HPDE6-E6E7 (cell line): Measurements from ENCODE around the gene PGAM2.
"Not testable (repeated sequence)": the region's sequence is repeated elsewhere in the genome, so short reads cannot be mapped to it uniquely, and the experiment has no call there.

Source experiments
- DNase-seq: peaks from one replicate; pipeline ENCODE4 v3.0.0; 2011; ENCODE audit warnings: missing footprints; ENCODE audit errors: extremely low spot score

PGAM2 gene

DNA sequence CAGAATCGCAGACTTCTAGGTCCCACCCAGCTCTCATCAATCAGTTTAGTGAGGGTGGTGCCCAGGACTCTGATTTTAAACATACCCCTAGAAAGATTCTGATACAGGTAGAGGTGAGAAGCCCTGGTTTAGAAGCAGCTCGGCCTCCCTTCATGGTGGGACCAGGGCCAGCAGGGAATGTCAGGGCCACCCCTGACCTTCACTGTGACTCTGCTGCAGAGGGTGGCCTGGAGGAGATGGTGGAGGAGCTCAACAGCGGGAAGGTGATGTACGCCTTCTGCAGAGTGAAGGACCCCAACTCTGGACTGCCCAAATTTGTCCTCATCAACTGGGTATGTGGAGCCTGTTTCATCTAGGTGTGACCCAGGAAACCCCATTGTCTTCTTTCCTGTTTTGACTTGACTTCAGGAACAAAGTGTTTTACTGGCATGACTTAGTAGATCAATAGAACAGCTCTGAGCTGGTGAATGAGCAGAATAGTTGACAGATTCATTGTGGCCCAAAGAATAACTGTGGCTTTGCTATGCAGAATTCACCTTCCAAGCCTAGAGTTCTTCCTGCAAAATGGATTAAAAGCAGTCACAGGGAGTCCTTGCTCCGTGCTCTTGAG lies 13.7 kb downstream of the PGAM2 start:
- DNase-seq, result no peak

DNA sequence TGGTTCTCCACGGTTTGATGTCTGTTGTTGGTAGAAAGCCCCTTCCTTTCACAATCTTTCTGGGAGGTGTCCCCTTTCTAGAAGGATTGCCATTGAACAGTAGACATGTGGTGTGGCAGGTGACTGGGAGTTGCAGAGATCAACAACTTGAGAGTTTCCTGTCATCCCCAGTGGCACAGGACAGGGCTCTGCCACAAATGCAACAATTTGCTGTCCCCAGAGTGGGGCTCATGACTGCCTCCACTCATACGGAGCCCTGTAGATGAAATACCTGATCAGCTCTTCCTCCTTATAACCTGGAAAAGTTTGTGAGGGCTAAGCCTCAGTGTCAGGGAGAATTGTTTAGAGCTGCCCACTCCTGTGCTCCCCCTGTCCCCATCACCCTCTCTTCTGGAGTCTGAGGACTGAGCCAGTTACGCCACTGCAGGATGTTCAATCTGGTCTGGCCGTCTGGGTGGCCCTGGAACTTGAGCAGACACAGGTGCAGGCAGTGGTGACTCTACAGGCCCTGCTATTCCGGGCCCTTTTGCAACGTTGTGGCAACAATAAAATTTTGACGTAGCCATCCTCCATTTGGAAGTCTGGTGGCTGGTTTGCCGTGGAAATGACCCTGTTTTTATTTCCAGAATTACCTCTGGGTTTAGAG lies 14.3 kb downstream of the PGAM2 start:
- no peak for DNase-seq

DNA sequence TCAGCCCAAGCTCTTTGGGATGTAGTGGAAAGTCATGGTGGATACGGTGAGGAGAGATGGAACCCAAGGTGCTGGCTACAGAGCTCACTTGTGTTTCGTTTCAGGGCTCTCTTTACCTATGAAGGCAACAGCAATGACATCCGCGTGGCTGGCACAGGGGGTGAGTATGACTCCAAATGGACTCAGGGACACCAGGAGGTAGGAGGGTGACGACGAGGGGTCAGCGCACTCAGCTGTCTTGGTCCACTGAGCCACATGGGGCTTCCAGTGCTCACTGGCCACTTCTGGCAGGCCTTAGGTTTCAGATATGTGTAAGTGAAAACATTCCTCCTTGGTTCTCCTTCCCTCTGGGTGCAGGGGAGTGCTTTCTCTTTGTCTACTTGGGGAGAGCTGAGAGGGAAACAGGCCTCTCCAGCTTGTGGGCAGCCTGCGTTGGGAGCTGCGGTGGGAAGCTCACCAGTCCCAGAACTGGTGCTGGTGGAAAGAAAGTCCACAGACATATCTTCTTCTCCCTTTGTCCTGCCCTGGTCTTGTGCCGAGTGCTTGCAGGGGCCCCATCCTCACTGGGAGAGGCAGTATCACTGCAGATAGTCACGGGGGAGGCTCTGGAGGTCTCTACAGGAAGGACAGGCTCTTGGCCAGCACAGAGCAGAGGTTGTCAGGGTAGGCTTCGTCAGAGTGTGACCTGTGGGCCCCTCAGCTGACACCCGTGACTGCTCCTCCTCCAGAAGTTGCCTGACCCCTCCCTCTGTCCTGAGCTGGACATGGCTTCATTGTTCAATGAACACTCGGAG lies 15.0 kb downstream of the PGAM2 start:
- DNase-seq, result no peak

DNA sequence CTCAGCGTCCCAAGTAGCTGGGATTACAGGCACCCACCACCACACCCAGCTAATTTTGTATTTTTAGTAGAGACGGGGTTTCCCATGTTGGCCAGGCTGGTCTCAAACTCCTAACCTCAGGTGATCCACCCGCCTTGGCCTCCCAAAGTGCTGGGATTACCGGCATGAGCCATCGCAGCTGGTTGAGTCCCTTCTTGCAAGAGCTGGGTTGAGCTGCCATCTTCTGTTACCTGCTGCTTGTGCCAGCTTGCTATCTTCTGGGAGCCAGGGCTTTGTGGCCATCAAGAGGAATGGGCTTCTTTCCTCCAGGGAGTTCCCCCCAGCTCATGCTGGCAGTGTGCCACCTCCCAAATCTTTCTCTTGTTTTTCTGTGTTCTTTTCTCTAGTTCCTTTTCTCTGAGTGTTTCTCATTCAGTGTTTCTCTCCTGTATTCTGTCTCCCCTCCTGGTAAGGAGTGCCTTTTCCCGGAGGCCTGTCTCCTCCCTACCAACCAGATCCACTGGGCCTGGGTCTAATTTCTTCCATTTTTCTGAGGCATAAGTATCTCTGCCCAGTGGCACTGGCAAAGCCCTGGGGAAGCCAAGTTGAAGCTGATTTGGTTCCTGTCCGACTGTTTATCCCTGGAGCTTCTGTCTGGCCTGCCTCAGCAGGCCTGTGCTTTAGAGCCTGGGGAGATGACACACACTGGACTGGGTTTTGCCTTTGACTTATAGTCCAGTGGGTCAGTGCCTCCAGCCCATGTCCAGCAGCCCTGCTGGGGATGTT lies 17.2 kb downstream of the PGAM2 start:
- no peak for DNase-seq

DNA sequence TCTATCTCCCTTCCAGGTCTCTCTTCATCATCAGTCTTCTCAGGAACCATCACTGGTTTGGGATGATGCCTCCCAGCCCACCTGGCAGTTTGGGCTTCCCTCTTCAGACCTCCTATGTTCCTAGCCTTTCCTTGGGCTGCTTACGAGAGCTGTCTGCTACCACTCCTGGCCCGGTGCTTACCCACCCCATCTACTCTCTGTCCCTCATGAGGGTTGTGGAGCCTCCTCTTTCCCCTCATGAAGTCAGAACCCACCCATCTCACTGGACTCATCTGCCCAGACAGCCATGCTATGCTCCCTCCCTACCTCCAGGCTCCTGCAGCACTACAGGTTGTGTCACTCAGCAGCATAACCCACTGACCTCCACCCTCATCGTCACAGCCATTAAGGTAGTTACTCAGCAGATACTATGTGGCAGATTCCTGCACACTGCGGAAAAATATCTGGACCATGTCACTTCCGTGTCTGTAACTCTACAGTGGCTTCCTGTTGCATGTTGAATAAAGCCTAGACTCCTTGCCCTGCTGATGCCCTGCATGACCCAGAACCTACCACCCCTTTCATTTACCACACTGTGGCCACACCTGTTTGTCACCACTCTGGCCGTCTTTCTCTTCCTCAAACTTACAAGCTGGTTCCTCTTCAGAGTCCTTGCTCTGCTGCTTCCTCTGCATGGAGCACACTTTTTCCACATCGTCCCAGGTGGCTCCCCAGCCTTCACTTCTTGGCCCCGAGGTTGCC lies 18.9 kb downstream of the PGAM2 start:
- DNase-seq, result no peak

DNA sequence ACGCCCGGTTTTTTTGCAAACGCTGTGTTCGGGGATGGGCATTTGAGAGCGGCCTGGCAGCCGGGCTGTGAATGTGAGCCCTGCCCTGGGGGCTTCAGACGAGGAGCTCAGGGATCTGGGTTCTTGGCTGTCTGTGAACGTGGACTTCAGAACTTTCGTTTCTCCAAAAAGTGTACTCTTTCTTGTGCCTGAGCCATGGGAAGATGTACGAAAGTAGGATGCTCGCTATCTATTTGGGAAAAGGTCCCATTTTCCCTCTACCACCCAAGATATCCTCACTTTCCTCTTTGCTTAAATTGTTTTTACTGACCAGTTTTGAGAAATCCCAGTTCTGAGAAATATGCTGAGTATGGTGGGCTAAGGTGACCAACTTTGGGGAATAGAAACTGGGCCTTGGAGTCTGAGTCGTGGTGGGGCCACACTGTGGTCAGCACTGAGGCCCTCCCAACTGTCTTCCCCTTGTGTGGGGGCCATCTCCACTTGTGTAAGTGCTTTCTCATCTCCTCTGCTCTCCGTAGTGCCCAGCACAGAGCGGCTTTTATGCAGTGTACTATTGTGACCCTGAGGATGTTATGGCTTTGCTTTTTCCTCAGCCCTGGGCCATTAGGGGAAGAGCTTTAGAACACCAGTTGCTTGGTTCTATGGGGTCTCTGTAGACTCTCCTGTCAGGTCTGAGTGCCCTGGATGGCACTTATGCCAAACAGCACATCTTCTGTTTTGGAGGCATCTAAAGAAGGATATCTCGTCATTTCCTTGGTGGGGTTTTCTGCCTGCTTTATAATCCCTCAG lies 19.9 kb downstream of the PGAM2 start:
- no peak for DNase-seq

DNA sequence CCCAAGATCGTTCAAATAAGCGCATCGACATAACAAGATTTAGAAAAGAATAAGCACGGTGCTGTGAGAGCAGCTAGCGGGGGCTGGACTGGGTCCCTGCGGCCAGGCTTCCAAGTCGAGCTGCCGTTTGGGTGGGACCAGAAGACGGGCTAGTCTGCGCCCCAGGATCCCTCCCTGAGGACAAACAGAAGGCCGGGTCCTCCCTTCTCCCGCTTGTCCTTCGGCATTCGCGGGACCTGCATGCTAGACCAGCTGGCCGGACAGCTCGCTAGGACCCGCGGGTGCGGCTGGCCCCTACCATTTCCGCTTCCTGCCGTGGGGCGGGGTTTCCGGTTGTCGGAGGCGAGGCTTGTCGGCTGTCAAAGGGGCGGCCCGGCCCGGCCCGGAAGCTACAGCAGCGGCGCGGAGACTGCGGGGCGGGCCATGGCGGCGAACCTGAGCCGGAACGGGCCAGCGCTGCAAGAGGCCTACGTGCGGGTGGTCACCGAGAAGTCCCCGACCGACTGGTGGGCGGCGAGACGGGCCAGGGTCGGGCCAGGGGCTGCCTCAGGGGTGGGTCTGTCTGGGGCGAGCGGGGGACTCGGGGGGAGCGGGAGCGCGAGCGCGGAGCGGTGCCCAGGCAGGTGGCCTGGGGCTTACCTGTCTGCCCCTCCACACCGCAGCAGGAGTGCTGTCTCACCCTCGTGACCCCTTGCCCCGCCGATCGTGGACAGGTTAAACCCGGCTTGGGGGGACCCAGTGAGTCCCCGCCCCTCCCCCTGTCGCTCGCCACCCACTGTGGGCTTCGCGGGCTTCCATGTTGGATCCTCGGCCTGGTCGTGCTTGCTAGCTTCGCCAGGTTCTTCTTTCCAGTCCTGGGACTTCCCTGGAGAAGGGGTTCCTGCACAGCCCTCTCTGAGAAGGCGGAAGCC lies 20.8 kb downstream of the PGAM2 start, which contains the start of gene DBNL:
Gene DBNL (plus strand): TSS at position 388 of the 911 bp plus-strand sequence. CDS start 36 bp downstream, at position 424.
- peak; percentile 83 for DNase-seq

DNA sequence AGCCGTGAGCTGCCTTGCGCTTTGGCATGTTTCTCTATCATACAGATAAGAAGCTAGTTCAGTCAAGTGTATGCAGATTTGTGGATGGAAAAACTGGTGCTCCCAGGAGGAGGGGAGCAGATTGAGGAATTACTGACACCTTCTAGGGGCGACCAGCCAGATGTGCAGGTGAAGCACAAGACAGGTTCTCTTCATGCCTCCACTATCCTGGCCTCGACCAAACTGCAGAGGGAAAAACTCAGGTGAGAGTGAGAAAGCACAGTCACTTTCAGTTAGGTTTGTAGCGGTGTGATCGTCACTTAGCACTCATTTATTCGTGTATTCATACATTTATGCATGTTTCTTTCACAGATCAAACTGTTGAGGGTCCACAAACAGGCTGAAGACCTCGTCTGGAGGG lies 21.5 kb downstream of the PGAM2 start:
- DNase-seq, result no peak

DNA sequence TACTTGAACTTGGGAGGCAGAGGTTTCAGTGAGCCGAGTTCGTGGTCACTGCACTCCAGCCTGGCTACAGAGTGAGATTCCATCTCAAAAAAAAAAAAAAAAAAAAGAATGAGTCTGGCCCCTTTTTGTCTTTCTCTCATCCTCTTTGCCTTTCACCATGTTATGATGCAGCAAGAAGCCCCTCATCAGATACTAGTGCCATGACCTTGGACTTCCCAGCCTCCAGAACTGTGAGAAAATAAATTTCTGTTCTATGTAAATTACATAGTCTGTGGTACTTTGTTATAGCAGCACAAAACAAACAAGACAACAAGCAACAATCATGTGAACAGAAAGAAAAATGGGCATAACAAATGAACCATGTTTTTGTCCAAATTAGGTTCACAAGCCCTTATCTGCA lies 23.1 kb downstream of the PGAM2 start:
- no peak for DNase-seq

DNA sequence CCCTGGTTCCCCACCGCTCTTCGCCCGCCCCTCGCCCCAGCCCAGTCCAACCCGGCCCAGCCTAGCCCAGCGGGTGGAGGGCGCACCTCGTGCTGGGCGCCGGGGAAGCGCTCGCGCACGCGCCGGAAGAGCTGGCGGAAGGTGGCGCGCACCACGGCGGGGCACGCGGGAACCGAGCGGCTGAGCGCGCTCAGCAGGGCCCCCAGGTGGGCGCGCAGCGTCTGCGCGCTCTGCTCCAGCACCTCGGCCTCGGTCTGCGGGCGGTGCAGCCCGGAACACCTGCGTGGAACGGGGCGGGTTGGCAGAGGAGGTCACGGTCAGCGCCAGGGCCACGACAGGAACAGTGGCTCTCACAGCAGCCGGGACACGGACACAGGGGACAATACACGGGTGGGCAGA lies 24.9 kb downstream of the PGAM2 start:
- not testable (repeated sequence) for DNase-seq

DNA sequence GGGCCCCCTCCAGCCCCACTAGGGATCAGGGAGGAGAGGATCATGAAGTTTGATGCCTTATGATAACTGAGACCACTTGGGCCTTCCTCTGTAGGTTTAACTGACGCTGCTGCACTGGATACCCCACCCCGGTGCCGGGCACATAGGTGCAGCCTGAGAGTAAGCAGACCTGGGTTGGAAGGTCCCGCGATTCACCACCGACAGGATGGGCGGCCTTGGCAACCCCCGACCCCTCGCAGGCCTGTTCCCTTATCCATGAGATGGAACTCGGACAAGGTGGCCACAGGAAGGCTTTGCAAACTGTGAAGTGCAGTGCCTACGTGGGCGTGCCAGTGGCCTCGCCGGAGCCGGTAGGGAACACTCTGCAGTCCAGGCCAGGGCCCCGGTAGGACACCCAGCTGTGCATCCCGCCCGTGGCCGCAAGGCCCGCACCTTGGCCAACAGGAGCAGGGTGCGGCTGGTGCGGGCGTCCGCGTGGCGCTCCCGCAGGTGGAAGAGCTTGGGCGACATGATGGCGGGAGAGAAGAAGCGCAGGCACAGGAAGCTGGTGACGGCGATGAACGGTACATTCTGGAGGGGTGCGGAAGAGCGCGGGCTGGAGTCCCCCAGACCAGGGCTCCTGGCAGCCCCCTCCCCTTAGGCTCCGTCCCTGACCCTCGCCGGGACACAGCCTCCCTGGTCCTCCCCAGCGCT lies 25.4 kb downstream of the PGAM2 start:
- DNase-seq, result not testable (repeated sequence)

DNA sequence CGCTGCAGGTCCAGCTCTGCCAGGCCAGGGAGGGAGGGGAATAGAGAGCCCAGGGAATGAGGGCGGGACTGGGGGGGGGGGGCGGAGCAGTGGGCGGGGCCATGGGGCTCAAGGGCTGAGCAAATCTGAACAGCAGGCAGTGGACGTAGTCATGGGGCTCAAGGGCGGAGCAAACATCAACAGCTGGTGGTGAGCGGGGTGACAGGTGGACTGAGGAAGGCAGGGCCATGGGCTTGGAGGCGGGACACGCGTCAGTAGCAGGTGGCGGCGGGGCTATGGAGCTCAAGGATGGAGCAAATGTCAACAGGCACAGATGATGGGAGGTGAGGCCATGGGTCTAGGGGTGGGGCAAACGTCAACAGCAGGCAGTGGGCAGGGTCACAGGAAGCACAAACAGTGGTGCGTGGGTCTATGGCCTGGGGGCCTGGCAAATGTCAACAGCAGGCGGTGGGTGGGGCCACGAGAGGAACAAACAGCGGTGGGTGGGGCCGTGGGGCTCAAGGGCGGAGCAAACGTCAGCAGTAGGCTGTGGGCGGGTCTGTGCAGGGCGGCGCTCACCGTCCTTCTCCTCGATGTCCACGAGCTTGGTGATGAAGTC lies 26.3 kb downstream of the PGAM2 start:
- not testable (repeated sequence) for DNase-seq

DNA sequence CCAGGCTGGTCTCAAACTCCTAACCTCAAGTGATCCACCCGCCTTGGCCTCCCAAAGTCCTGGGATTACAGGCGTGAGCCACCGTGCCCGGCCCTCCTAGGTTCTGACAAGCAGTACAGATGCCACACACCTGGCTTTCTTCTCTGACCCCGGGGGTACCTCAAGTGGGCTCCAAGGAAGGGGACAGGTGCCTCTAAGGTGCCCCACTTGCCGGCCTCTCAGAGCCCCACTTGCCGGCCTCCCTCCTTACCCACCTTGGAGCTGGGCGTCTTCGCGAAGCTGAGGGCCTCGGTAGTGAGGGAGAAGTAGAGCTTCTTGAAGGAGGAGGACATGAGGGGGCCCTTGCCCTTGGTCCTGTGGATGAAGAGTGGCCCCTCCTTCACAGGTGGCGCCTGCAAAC lies 26.8 kb downstream of the PGAM2 start:
- not testable (repeated sequence) for DNase-seq

DNA sequence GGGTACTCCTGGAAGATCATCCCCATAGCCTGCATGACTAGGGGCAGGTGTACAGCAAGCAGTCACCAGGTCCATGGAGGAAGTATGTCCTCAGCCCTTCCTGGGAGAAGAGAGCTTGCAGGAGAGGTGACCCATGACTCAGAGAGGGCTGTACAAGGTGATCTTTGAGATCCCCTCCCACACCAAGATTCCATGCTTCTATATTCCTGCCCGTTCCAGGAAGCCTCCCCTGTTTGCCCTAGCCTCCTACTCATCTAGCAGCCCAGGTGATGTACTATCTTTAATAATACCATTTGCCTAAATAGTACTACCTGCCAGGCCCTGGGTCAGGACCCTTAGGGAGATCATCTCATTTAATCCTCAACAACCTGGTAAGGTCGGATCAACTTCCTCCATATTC lies 27.4 kb downstream of the PGAM2 start:
- not testable (repeated sequence) for DNase-seq

DNA sequence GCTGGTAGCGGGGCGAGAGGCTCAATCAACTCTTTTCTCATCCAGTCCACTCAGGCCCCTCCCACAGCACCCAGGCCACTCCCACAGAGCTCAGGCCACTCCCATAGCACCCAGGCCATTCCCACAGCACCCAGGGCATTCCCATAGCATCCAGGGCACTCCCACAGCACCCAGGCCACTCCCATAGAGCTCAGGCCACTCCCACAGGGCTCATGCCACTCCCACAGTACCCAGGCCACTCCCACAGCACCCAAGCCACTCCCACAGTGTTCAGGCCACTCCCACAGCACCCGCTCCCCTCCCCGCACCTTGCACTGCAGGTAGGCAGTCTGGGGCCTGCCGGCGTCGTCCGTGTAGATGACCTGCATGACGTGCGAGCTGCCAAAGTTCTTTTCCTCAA lies 29.0 kb downstream of the PGAM2 start:
- DNase-seq, result not testable (repeated sequence)

DNA sequence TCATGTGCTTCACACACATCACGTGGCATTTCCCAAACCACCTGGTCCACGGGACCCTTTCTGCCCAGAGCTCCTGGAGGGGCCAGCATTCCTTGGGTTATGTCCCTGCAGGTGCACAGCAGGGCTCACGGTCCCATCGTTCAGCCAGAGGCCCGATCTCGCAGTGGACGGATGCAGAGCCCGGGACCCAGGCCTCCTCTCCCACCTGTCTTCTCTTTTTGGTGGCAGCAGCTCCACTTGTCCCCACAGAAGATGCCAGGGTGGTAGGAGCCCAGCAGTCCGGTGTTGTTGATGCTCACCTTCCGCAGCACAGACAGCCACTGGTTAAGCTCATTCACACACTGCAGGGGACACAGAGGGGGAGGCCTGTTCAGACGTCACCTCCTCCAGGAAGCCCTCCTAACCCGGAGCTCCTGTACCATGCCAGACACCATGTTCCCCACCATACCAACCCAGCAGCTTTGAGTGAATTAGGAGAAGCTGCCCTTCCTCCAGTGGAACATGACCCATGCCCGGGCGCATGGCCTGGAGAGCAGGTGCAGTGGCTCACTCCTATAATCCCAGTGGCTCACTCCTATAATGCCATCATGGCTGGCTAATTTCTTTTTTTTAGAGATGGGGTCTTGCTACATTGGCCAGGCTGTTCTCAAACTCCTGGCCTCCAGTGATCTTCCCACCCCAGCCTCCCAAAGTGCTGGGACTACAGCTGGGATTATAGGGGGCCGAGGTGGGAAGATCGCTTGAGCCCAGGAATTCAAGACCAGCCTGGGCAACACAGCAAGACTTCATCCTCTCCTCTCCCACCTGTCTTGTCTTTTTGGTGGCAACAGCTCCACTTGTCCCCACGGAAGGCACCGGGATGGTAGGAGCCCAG lies 31.2 kb downstream of the PGAM2 start:
- not testable (repeated sequence) for DNase-seq

DNA sequence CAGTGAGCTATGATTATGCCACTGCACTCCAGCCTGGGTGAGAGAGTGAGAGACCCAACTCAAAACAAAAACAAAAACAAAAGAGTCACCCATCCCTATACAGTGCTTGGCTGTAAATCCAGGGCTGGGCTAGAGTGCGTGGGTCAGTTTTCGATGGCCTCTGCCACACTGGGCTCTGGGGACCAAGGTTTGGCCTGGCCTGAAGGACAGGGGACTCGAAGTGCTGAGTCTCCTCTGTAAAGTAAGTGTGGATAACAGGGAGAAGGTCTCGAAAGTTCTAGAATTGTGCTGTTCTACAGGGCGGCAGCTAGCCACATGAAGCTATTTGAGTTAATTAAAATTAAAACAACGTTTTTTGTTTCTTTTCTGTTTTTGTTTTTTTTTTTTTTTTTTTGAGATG lies 33.3 kb downstream of the PGAM2 start:
- DNase-seq, result not testable (repeated sequence)
